GM18499 (cell line): ENCODE data around the gene TNRC6A.
"Not testable (repeated sequence)": the region's sequence is repeated elsewhere in the genome, so short reads cannot be mapped to it uniquely, and the experiment has no call there.

Experiments used
- ATAC-seq: cut with Tn5 transposase; IDR thresholded peaks from one replicate; pipeline ENCODE4 v1.9.1; 2021; ENCODE audit warnings: moderate number of reproducible peaks; ENCODE audit not compliant: insufficient read depth, unreplicated experiment

Gene TNRC6A

GRCh38 chr16:24839347-24839972 is 110.0 kb downstream of the TNRC6A start:
- no peak for ATAC-seq

GRCh38 chr16:24841291-24841690 is 111.8 kb downstream of the TNRC6A start:
- no peak for ATAC-seq

GRCh38 chr16:24844101-24845030 is 114.9 kb downstream of the TNRC6A start:
- no peak for ATAC-seq

- not testable (repeated sequence) for ATAC-seq
These were observed 115.5 kb downstream of the TNRC6A start for GRCh38 chr16:24845031-24845365.

GRCh38 chr16:24845726-24846547 is 116.5 kb downstream of the TNRC6A start, which contains the start of gene SLC5A11:
Gene SLC5A11, plus strand, starts transcription at chr16:24845963. Its CDS starts 12,681 bp downstream, at chr16:24858644.
- no peak for ATAC-seq

GRCh38 chr16:24846548-24847357 is 117.3 kb downstream of the TNRC6A start:
- ATAC-seq, result no peak

- no peak for ATAC-seq
These were observed 117.9 kb downstream of the TNRC6A start for GRCh38 chr16:24847358-24847664.

GRCh38 chr16:24848065-24848464 is 118.6 kb downstream of the TNRC6A start:
- ATAC-seq, result no peak

- no peak for ATAC-seq
These were observed 120.2 kb downstream of the TNRC6A start for GRCh38 chr16:24849641-24850040.

GRCh38 chr16:24850289-24850938 is 121.0 kb downstream of the TNRC6A start:
- no peak for ATAC-seq

GRCh38 chr16:24851700-24852099 is 122.2 kb downstream of the TNRC6A start:
- ATAC-seq, result no peak

- ATAC-seq, result no peak
These were observed 122.8 kb downstream of the TNRC6A start for GRCh38 chr16:24852281-24852721.

GRCh38 chr16:24853169-24853824 is 123.8 kb downstream of the TNRC6A start:
- no peak for ATAC-seq

GRCh38 chr16:24853830-24854229 is 124.4 kb downstream of the TNRC6A start:
- ATAC-seq, result no peak

- no peak for ATAC-seq
These were observed 125.2 kb downstream of the TNRC6A start for GRCh38 chr16:24854607-24855171.

GRCh38 chr16:24855678-24856077 is 126.2 kb downstream of the TNRC6A start:
- ATAC-seq, result no peak

- not testable (repeated sequence) for ATAC-seq
These were observed 127.4 kb downstream of the TNRC6A start for GRCh38 chr16:24856871-24857270.

GRCh38 chr16:24858219-24859041 is 129.0 kb downstream of the TNRC6A start:
- ATAC-seq, result no peak
